ENCODE measurements around the gene VPS13C. TPM values are rescaled to one million over a fixed set of nuclear protein-coding genes. Genes with fewer than 3 reads are reported as not detected.

VPS13C gene
- total RNA-seq, 1 donor from 2014 or later = 57.4 TPM

DNA sequence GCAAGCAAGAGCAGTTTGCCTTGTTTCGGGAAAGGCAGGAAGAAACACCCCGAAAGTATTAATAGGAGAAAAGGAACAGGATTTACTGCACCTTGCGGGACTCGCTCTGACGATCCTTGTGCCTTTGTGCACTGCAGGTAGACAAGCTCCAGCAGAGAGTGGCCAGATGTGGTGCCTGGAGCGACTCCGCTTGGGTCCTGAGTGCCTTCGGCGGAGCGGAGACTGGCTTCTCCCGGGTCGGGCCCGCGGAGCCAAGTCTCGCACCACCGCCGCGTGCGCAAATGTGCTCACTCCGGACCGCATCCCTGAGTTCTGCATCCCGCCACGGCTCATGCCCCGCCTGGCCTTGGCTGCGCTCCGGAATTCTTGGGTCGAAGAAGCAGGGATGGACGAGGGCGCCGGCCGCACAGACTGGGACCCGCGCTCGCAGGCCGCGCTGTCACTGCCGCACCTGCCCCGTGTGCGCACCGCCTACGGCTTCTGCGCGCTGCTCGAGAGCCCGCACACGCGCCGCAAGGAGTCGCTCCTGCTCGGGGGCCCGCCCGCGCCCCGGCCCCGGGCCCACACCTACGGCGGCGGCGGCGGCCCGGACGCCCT is 7.3 kb upstream of the VPS13C start:
- no peaks in the 10 kb centered on the region for H3K9me3 Mint-ChIP-seq
- no peak for DNase-seq (ENCODE audit: low spot score)
- H3K36me3 Mint-ChIP-seq (ENCODE audit: low read depth) = no peaks in the 10 kb centered on the region
- peak overlapping the region; percentile 24 for H3K27ac Mint-ChIP-seq
- H3K27me3 Mint-ChIP-seq (ENCODE audit: low read depth) = peaks cover 60% of the 10 kb centered on the region
- intact Hi-C loops (cut with micrococcal nuclease) = loop anchor here (5.0 kb wide), 1 partner anchor 85 kb away; no protein-coding TSS in a partner anchor
- H3K4me3 Mint-ChIP-seq (ENCODE audit: low read depth) = peak overlapping the region; percentile 76
- peaks cover 16% of the 10 kb centered on the region for H3K4me1 Mint-ChIP-seq (ENCODE audit: low read depth)

DNA sequence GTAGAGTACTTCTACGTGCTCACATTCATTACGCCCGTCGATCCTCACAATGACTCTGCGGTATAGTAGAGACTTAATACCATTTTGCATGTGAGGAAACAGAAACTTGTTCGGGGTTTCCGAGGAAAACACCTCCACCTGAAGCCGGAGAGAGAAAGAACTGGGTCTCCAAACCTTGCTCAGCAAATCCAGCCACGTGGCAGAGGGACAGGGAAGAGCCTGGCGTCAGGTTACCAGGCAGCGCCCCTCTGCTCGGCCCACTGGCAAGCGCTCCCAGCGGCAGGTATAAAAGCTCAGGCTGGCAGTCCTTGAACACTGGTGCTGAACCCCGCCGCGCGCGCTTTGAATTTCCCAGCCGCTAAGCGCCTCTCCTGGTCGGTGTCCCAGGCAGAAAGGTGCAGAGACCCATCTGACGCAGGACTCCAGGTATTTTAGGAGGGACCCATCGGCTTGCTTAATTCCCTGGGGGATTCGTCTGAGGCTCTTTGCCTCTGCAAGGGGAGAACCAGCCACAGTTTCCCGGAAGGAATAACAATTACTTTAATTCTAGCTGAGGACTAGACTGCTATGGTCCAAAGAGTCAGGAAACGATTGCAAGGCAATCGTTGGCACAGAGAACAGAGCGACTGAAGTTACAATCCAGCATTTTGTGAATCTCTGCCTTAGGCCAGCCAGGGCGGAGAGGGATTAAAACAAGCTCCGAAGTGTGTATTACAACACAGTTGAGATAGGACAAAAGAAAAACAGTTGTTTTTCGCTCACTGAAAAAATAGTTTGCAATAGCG is 6.6 kb upstream of the VPS13C start, which contains the start of gene C2CD4A:
TSS of gene C2CD4A (plus strand) at position 315 of the 785 bp plus-strand sequence. CDS start 637 bp downstream, outside the sequence.
- Mint-ChIP-seq H3K27me3 (ENCODE audit: low read depth) (peaks cover 61% of the 10 kb centered on the region), H3K27ac (peak within 1 kb of the TSS; percentile 24), H3K4me1 (ENCODE audit: low read depth) (peaks cover 19% of the 10 kb centered on the region), H3K9me3 (no peaks in the 10 kb centered on the region), H3K36me3 (ENCODE audit: low read depth) (no peaks in the 10 kb centered on the region), H3K4me3 (ENCODE audit: low read depth) (peak within 1 kb of the TSS; percentile 76)
- DNase-seq (ENCODE audit: low spot score) = peak; percentile 29
- intact Hi-C loops (cut with micrococcal nuclease) = loop anchor here (5.0 kb wide), 1 partner anchor 85 kb away; no protein-coding TSS in a partner anchor

DNA sequence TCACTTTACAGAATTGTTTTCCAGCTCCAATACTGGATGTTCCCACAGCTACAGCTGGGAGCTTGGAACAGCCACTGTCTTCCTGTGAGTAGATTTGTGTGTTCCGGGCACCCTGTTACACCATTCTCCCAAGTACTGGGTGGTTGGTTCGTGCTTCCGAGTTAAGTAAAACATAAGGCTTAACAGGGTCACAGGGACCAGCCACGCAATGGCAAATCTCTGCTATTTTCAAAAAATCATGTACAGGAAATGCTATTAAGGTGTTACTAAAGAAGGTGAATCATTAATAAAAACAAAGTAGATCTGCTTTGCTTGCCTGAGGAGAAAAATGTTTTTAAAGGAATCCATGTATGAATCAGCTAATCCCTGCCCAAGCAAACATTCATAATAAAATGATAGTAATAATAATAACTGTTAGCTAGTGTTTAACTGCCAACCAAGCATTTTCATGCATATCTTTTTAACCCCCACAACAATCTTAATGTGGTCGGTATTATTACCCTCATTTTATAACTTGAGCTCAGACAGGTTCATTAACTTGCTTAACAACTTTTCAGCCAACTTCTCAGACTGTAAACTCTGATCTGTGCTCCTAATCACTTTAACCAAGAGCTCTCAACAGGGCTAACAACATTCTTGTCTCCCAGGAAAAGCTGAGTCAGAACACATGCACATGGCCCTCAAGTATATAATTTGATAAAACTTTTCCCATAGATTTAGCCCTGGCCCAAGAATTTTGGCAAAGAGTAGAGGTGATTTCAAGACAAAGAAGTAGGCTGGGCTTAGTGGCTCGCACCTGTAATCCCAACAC is 3.8 kb upstream of the VPS13C start:
- Mint-ChIP-seq H3K4me3 (ENCODE audit: low read depth) (no peak overlapping the region), H3K4me1 (ENCODE audit: low read depth) (peaks cover 29% of the 10 kb centered on the region), H3K9me3 (no peaks in the 10 kb centered on the region), H3K27ac (no peak overlapping the region), H3K36me3 (ENCODE audit: low read depth) (no peaks in the 10 kb centered on the region), H3K27me3 (ENCODE audit: low read depth) (peaks cover 52% of the 10 kb centered on the region)
- intact Hi-C loops (cut with micrococcal nuclease) = no loop called here
- no peak for DNase-seq (ENCODE audit: low spot score)

DNA sequence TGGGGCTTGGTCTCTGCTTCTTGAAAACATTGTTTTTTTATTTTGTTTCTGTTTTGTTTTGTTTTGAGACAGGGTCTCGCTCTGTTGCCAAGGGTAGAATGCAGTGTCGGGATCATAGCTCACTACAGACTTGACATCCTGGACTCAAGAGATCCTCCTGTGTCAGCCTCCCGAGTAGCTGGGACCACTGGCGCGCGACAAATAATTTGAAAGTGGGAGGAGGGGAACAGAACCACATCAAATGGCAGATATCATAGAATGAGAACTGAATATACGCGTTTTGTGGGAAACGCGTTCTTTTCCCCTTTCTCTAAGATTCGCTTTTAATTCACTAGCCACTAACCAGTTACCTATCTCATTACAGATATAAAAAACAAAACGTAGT is 641 bp upstream of the VPS13C start:
- Mint-ChIP-seq H3K4me1 (ENCODE audit: low read depth) (peaks cover 22% of the 10 kb centered on the region), H3K36me3 (ENCODE audit: low read depth) (no peaks in the 10 kb centered on the region), H3K9me3 (no peaks in the 10 kb centered on the region), H3K27ac (peak overlapping the region; percentile 76), H3K27me3 (ENCODE audit: low read depth) (peaks cover 31% of the 10 kb centered on the region), H3K4me3 (ENCODE audit: low read depth) (peak overlapping the region; percentile 92)
- no peak for DNase-seq (ENCODE audit: low spot score)
- intact Hi-C loops (cut with micrococcal nuclease) = loop anchor here (1.0 kb wide), 1 partner anchor 15 kb away; no protein-coding TSS in a partner anchor

DNA sequence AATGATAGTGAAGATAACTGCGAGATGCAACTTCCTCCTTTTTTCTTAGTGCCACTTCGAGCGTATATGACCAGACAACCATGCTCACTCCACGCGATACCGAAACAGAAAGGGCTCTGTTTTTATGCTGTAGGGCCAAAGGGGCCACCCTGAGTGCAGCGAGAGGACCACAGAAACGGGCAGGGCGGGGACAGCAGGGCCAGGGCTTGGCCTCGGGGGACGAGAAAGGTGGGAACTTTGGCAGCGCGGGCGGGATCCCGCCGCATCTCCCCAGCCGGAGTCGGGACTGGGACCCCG is 483 bp downstream of the VPS13C start:
- H3K9me3 Mint-ChIP-seq = no peaks in the 10 kb centered on the region
- no peaks in the 10 kb centered on the region for H3K36me3 Mint-ChIP-seq (ENCODE audit: low read depth)
- H3K4me3 Mint-ChIP-seq (ENCODE audit: low read depth) = peak overlapping the region; percentile 92
- peak overlapping the region; percentile 96 for H3K27ac Mint-ChIP-seq
- H3K27me3 Mint-ChIP-seq (ENCODE audit: low read depth) = peaks cover 20% of the 10 kb centered on the region
- DNase-seq (ENCODE audit: low spot score) = peak; percentile 76
- H3K4me1 Mint-ChIP-seq (ENCODE audit: low read depth) = peaks cover 22% of the 10 kb centered on the region
- intact Hi-C loops (cut with micrococcal nuclease) = loop anchor here (1.0 kb wide), 1 partner anchor 13 kb away; no protein-coding TSS in a partner anchor

DNA sequence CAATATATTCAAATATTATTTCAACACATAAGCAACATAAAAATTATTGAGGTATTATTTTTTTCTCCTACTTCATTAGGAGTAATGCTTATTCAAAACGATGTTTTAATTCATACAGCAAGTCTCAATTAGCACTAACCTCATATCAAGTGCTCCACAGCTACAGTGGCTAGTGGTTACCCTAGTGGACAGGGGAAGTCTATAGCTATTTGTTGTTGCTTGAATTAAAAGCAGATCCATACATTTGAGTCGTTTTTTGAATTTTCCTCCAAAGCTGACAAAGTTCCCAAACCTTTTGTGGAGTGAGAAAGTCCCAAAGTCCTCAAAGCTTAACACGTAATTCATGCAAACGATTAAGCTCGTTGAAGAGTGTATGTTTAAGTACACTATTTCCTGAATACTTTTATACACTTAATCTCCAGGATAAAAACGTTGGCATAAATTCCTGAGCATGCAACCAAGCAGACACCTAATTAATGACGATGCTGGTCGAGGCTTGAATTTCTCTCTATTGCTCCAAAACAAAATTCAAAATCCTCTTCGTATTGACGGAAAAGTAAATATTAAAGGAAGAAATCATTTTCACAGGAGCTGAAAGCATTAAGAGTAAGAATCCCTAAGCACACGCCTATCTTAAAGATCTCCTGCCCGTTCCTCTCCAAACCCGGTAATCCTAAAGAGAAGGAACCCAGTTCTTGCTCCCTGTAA is 985 bp downstream of the VPS13C start:
- no peaks in the 10 kb centered on the region for H3K9me3 Mint-ChIP-seq

DNA sequence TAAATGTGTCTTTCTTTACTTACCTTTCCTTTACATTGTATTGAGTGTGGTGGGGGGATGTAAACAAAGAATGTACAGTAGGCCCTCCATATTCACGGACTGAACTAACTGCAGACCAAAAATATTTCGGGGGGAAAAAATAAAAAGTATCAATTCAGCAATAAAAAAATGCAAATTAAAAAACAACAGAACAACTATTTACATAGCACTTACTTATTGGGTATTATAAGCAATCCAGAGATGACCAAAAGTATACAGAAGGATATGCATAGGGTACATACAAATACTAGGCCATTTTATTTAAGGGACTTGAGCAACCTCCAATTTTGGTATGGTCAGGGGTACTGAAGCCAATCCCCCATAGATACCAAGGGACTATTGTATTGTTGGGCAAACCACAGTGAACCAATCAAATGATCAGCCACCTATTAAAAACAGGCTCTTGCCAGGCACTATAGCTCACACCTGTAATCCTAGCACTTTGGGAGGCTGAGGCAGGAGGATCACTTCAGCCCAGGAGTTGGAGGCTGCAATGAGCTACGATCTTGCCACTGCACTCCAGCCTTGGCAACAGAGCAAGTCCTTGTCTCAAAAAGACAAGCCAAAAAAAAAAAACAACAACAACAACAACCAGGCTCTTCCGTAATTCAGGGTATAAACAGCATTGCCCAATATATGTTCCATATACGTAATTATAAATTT is 1.8 kb downstream of the VPS13C start:
- no peak for DNase-seq (ENCODE audit: low spot score)
- intact Hi-C loops (cut with micrococcal nuclease) = no loop called here
- Mint-ChIP-seq H3K27ac (no peak overlapping the region), H3K9me3 (no peaks in the 10 kb centered on the region), H3K4me3 (ENCODE audit: low read depth) (peak overlapping the region; percentile 51), H3K36me3 (ENCODE audit: low read depth) (no peaks in the 10 kb centered on the region), H3K27me3 (ENCODE audit: low read depth) (peaks cover 14% of the 10 kb centered on the region), H3K4me1 (ENCODE audit: low read depth) (peaks cover 31% of the 10 kb centered on the region)

More for the DNA sequence above, 985 bp downstream of the VPS13C start:
- Mint-ChIP-seq H3K27ac (peak overlapping the region; percentile 96), H3K4me1 (ENCODE audit: low read depth) (peaks cover 26% of the 10 kb centered on the region), H3K36me3 (ENCODE audit: low read depth) (no peaks in the 10 kb centered on the region), H3K4me3 (ENCODE audit: low read depth) (peak overlapping the region; percentile 92), H3K27me3 (ENCODE audit: low read depth) (peaks cover 19% of the 10 kb centered on the region)
- no peak for DNase-seq (ENCODE audit: low spot score)
- intact Hi-C loops (cut with micrococcal nuclease) = no loop called here

DNA sequence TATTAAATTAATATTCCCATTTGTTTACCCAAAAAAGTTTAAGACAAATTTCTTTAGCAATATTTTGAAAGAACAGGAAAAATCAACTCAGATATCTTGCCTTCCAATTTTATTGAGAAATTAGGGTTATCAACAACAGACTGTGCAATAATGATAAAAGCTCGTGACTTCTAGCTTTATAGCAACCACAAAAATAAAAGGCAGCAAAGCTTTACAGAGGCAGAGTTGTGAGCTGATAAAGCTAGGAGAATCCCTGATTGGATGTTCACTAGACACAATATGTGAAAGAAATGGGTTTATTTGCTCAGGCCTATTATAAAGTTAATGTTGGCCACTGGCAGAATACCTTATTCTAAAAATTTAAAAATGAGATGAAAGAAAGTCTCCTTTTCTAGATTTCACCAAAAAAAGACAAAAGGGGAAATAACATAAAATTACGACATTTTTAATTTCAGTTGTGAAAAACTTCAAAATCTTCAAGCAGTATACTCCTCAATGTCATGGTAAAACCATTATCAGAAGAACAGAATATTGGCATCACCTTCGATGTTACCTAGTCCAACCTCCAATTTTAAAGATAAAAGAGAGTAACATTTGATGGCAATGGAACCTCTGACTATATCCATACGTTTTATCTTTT is 2.8 kb downstream of the VPS13C start:
- no peaks in the 10 kb centered on the region for H3K36me3 Mint-ChIP-seq (ENCODE audit: low read depth)
- H3K4me3 Mint-ChIP-seq (ENCODE audit: low read depth) = no peak overlapping the region
- H3K4me1 Mint-ChIP-seq (ENCODE audit: low read depth) = peaks cover 37% of the 10 kb centered on the region
- no peaks in the 10 kb centered on the region for H3K9me3 Mint-ChIP-seq
- intact Hi-C loops (cut with micrococcal nuclease) = no loop called here
- DNase-seq (ENCODE audit: low spot score) = no peak
- no peak overlapping the region for H3K27ac Mint-ChIP-seq
- peaks cover 6% of the 10 kb centered on the region for H3K27me3 Mint-ChIP-seq (ENCODE audit: low read depth)

DNA sequence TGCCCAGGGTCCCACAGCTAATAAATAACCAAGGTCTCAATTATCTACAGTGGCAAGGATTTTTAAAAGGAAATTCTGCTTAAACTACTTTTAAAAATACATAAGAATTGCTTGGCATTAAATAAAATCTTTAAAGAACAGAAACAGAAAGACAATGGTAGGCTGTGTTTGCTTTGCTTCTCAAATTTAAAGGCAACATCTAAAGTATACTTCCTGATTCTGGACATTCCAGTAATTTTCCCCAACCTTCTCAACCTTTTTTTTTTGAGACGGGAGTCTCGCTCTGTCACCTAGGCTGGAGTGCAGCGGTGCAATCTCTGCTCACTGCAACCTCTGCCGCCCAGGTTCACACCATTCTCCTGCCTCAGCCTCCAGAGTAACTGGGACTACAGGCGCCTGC is 5.3 kb downstream of the VPS13C start:
- Mint-ChIP-seq H3K36me3 (ENCODE audit: low read depth) (peaks cover 2% of the 10 kb centered on the region), H3K4me3 (ENCODE audit: low read depth) (no peak overlapping the region), H3K9me3 (peaks cover 2% of the 10 kb centered on the region), H3K27ac (no peak overlapping the region), H3K4me1 (ENCODE audit: low read depth) (peaks cover 28% of the 10 kb centered on the region), H3K27me3 (ENCODE audit: low read depth) (no peaks in the 10 kb centered on the region)
- no peak for DNase-seq (ENCODE audit: low spot score)
- intact Hi-C loops (cut with micrococcal nuclease) = no loop called here

DNA sequence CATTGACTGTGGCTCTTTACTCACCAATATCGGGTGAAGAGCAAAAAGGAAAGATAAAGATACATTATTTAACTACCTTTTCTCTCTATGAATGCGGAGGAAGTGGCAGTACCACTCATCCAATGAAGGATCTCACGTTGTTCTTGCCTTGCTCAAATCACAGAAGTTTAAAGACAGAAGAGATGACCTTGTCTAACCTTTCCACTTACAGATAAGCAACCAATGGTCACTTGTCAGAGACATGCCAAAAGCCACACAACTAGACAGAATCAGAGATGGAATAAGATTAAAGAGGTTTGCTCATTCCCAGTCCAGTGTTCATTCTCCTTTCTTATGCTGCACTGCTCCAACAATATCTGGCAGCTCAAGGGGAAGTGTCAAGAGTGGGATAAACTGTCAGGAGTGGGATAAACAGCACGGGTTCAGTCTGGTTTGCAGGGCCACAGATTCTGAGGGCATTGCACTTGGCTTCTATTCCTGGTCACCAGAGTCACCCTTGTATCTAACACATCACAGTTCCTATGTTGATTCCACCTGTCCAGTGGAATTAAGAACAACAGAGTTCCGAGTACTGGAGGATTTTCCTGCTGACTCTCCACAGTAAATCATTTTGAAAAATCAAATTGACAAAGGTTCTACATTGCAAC is 6.7 kb downstream of the VPS13C start:
- no peaks in the 10 kb centered on the region for H3K27me3 Mint-ChIP-seq (ENCODE audit: low read depth)

DNA sequence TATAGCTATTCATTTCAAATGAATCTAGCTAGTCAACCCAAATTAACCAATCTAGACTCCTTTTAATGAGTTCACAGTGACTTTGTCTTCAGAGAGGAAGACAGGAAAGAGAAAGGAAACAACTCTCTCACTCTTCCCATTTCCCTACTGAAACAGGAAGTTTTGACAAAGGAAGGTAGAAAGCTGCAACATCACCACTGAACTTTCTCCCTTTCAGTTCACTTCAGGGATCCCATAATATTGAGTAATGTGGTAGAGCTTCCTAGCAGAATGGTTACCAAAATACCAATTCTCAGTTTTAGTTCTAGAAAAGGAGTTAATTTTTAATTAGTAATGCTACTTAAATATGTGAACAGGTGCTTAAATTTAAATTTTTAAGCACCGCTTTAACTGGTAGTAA is 7.5 kb downstream of the VPS13C start:
- peaks cover 6% of the 10 kb centered on the region for H3K9me3 Mint-ChIP-seq
- intact Hi-C loops (cut with micrococcal nuclease) = no loop called here
- H3K27ac Mint-ChIP-seq = no peak overlapping the region
- H3K27me3 Mint-ChIP-seq (ENCODE audit: low read depth) = no peaks in the 10 kb centered on the region
- no peak overlapping the region for H3K4me3 Mint-ChIP-seq (ENCODE audit: low read depth)
- H3K36me3 Mint-ChIP-seq (ENCODE audit: low read depth) = peaks cover 9% of the 10 kb centered on the region
- peaks cover 19% of the 10 kb centered on the region for H3K4me1 Mint-ChIP-seq (ENCODE audit: low read depth)
- no peak for DNase-seq (ENCODE audit: low spot score)

More for the DNA sequence above, 6.7 kb downstream of the VPS13C start:
- H3K4me1 Mint-ChIP-seq (ENCODE audit: low read depth) = peaks cover 25% of the 10 kb centered on the region
- DNase-seq (ENCODE audit: low spot score) = no peak
- peaks cover 6% of the 10 kb centered on the region for H3K9me3 Mint-ChIP-seq
- H3K36me3 Mint-ChIP-seq (ENCODE audit: low read depth) = peaks cover 9% of the 10 kb centered on the region
- no peak overlapping the region for H3K4me3 Mint-ChIP-seq (ENCODE audit: low read depth)
- intact Hi-C loops (cut with micrococcal nuclease) = no loop called here
- no peak overlapping the region for H3K27ac Mint-ChIP-seq

Data from activated T-helper 2 cell treated with anti-CD3 and anti-CD28 coated beads, Interferon-gamma antibody, Interleukin-2, Interleukin-4, amounts not matched to agents 10 μg/mL and 5 μg/mL and 100 μg/mL, durations not matched to agents 14 hours and 24 hours and 36 hours (primary cell).